Common myeloid progenitor, CD34-positive (primary cell): ENCODE data around the gene AAMDC.
"Not testable (repeated sequence)": the region's sequence is repeated elsewhere in the genome, so short reads cannot be mapped to it uniquely, and the experiment has no call there.

Source experiments
- CTCF ChIA-PET: fragments of 350-600 bp; sonication (Branson Sonifier 250); formaldehyde crosslinking; loops from one replicate; lab custom pipeline; 2021; ENCODE audit warnings: antibody characterized with exemption; lab: Charles Lee
- POLR2A ChIA-PET: fragments of 350-600 bp; sonication (Branson Sonifier 250); formaldehyde crosslinking; loops from one replicate; lab custom pipeline; 2021; ENCODE audit warnings: antibody characterized with exemption; lab: Charles Lee
- DNase-seq, 3 donors: peaks; one replicate each; pipeline versions ENCODE4 v3.0.0 to v3.0.0-alpha.2; 2013
- H3K27ac ChIP-seq, 2 experiments: 1 replicate in 1 of 2; 2 replicates in 1 of 2; pipeline ENCODE4 v1.7.0; 2013; ENCODE audit warnings: inconsistent platforms in 2 of 2, low read length in 2 of 2, mild to moderate bottlenecking in 2 of 2, low read depth in 1 of 2, moderate library complexity in 1 of 2; ENCODE audit not compliant: severe bottlenecking in 2 of 2, insufficient read depth in 1 of 2, poor library complexity in 1 of 2
- H3K27me3 ChIP-seq, 5 experiments: replicated peaks in 2 of 5; 1 replicate in 3 of 5; 2 replicates in 2 of 5; pipeline versions ENCODE4 v1.6.1 to v1.7.0; 2013; ENCODE audit warnings: low read length in 4 of 5, mild to moderate bottlenecking in 2 of 5, moderate library complexity in 2 of 5, inconsistent platforms in 1 of 5; ENCODE audit not compliant: insufficient read depth in 5 of 5, control insufficient read depth in 4 of 5
- H3K36me3 ChIP-seq, 4 experiments: 1 replicate in 2 of 4; 2 replicates in 2 of 4; pipeline versions ENCODE4 v1.6.1 to v1.7.0; 2013; ENCODE audit warnings: low read length in 3 of 4, control low read depth in 1 of 4, mild to moderate bottlenecking in 1 of 4; ENCODE audit not compliant: control insufficient read depth in 4 of 4, insufficient read depth in 4 of 4
- H3K4me1 ChIP-seq, 4 experiments: 1 replicate in 3 of 4; 2 replicates in 1 of 4; pipeline versions ENCODE4 v1.6.1 to v1.7.1; 2013; ENCODE audit warnings: low read length in 3 of 4, mild to moderate bottlenecking in 3 of 4, control low read depth in 1 of 4, inconsistent platforms in 1 of 4, moderate library complexity in 1 of 4; ENCODE audit not compliant: control insufficient read depth in 4 of 4, insufficient read depth in 4 of 4; ENCODE audit errors: control extremely low read depth in 1 of 4
- H3K4me3 ChIP-seq, 7 experiments: 1 replicate in 4 of 7; 2 replicates in 3 of 7; pipeline versions ENCODE4 v1.5.1 to v1.7.0; 2013; ENCODE audit warnings: mild to moderate bottlenecking in 7 of 7, low read length in 6 of 7, moderate library complexity in 6 of 7, inconsistent platforms in 2 of 7, low read depth in 2 of 7, control low read depth in 1 of 7; ENCODE audit not compliant: insufficient read depth in 4 of 7, control insufficient read depth in 1 of 7; ENCODE audit errors: extremely low read depth in 1 of 7
- H3K9me3 ChIP-seq, 5 experiments: 1 replicate in 4 of 5; 2 replicates in 1 of 5; pipeline versions ENCODE4 v1.6.1 to v1.7.1; 2013; ENCODE audit warnings: low read length in 4 of 5, mild to moderate bottlenecking in 2 of 5, inconsistent platforms in 1 of 5, low read depth in 1 of 5, moderate library complexity in 1 of 5; ENCODE audit not compliant: control insufficient read depth in 4 of 5, insufficient read depth in 2 of 5; ENCODE audit errors: control extremely low read depth in 1 of 5
- WGBS: methylation state at CpG from one replicate; pipeline ENCODE4 v1.1.5; 2013; ENCODE audit not compliant: insufficient coverage; 5-methylcytosine and 5-hydroxymethylcytosine counted together

Gene AAMDC

DNA sequence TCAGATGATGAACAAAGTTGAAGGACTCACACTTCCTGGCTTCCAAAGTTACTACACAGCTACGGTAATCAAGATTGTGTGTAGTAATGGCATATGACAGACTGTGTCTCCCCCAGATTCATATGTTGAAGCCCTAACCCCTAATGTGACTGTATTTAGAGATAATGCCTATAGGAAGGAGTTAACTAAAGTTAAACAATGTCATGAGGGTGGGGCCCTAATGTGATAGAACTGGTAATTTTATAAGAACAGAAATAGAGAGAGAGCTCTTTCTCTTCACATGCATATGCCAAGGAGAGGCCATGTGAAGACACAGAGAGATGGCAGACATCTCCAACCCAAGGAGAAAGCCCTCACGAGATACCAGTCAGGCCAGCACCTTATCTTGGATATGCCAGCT, 8.0 kb downstream of the AAMDC start:
- POLR2A ChIA-PET, result no interaction called here
- Histone ChIP-seq H3K27me3 (no peaks in the 10 kb centered on the region), H3K36me3 (peaks cover 0 to 6% (median 2%) of the 10 kb centered on the region in 4 experiments), H3K4me3 (no peak overlapping the region), H3K9me3 (peaks cover 0 to 12% (median 2%) of the 10 kb centered on the region in 5 experiments), H3K4me1 (peaks cover 0 to 3% (median 2%) of the 10 kb centered on the region in 4 experiments), H3K27ac (no peak overlapping the region)
- CTCF ChIA-PET, result no interaction called here
- WGBS, result no CpG with 5 or more reads among the region's 2 CpGs
- no peak for DNase-seq

DNA sequence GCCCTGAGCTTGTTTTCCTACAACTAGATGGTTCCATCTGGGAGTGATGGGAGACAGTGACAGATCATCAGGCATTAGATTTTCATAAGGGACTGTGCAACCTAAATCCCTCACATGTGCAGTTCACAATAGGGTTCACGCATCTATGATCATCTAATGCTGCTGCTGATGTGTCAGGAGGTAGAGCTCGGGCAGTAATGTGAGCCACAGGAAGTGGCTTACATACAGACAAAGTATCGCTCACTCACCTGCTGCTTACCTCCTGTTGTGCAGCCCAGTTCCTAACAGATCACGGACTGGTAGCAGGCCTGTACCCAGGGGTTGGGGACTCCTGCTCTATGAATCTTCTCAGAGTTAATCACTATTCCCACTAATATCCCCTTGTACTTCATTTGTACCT, 12.4 kb downstream of the AAMDC start:
- no peak overlapping the region for H3K27ac ChIP-seq
- ChIA-PET POLR2A (no interaction called here), CTCF (interaction anchor here (0.6 kb wide), 1 partner anchor 13 kb away, joined by 3 read pairs; no protein-coding TSS in a partner anchor)
- H3K4me3 ChIP-seq, result no peak overlapping the region
- peaks cover 2 to 6% (median 3%) of the 10 kb centered on the region in 4 experiments for H3K36me3 ChIP-seq
- WGBS, result 100% methylated on average over 4 of the region's 4 CpGs
- no peaks in the 10 kb centered on the region for H3K4me1 ChIP-seq
- H3K27me3 ChIP-seq, result no peaks in the 10 kb centered on the region
- peaks cover 0 to 12% (median 0%) of the 10 kb centered on the region in 5 experiments for H3K9me3 ChIP-seq
- no peak for DNase-seq

DNA sequence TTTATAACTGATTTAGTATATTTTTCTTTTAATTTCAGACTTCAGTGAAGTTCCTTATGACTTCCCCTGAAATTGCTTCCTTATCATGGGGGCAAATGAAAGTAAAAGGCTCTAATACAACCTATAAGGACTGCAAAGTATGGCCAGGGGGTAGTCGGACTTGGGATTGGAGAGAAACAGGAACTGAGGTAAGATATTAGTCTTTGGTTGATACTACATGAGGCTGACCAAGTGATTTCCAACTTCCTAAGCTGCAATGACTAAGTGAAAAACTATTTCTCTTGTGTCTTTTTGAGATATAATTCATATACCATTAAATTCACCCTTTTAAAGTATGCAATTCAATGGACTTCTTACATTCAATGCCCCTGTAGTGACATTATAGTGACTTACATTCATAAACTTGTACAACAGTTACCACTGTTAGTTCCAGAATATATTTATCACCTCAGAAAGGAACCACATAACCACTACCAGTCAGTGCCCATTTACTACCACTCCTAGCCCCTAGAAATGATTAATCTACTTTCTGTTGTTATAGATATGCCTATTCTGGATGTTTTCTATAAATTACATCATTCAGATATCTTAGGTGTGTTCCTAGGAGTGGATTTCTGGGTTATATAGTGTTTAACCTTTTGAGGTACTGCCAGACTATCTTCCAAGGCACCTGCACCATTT, 21.6 kb downstream of the AAMDC start:
- Histone ChIP-seq H3K27ac (no peak overlapping the region), H3K9me3 (peaks cover 3 to 27% (median 7%) of the 10 kb centered on the region in 5 experiments), H3K4me3 (peak overlapping the region in 2 of 7 experiments; percentile 14 to 28), H3K36me3 (peaks cover 12 to 44% (median 23%) of the 10 kb centered on the region in 4 experiments), H3K27me3 (no peaks in the 10 kb centered on the region), H3K4me1 (peaks cover 0 to 16% (median 5%) of the 10 kb centered on the region in 4 experiments)
- WGBS, result no CpG with 5 or more reads among the region's 1 CpG
- ChIA-PET CTCF (no interaction called here), POLR2A (no interaction called here)
- DNase-seq, result peak in 2 of 3 donors; percentile 58 to 69

DNA sequence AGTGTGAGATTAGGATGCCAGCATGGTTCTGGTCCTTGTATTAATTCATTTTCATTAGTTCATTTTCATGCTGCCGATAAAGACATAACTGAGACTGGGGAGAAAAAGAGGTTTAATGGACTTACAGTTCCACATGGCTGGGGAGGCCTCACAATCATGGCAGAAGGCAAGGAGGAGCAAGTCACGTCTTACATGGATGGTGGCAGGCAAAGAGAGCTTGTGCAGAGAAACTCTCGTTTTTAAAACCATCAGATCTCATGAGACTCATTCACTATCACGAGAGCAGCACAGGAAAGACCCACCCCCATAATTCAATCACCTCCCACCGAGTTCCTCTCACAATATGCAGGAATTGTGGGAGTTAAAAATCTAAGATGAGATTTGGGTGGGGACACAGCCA, 22.8 kb downstream of the AAMDC start:
- H3K4me1 ChIP-seq, result peaks cover 0 to 16% (median 5%) of the 10 kb centered on the region in 4 experiments
- CTCF ChIA-PET, POLR2A ChIA-PET, H3K4me3 ChIP-seq, H3K27ac ChIP-seq, DNase-seq, H3K27me3 ChIP-seq: not testable (repeated sequence)
- H3K36me3 ChIP-seq, result peaks cover 12 to 46% (median 24%) of the 10 kb centered on the region in 4 experiments
- H3K9me3 ChIP-seq, result peaks cover 3 to 27% (median 7%) of the 10 kb centered on the region in 5 experiments
- WGBS, result no CpG with 5 or more reads among the region's 5 CpGs

DNA sequence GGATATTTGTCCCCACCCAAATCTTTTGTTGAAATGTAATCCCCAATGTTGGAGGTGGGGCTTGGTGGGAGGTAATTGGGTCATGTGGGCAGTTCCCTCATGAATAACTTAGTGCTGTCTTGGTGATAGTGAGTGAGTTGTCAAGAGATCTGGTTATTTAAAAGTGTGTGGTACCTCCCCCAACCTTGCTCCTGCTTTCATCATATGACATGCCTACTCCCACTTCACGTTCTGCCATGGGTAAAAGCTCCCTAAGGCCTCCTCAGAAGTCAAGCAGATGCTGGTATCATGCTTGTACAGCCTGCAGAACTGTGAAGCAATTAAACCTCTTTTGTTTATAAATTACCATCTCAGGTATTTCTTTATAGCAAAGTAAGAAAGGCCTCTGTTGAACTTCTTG, 30.6 kb downstream of the AAMDC start:
- no peak overlapping the region for H3K27ac ChIP-seq

DNA sequence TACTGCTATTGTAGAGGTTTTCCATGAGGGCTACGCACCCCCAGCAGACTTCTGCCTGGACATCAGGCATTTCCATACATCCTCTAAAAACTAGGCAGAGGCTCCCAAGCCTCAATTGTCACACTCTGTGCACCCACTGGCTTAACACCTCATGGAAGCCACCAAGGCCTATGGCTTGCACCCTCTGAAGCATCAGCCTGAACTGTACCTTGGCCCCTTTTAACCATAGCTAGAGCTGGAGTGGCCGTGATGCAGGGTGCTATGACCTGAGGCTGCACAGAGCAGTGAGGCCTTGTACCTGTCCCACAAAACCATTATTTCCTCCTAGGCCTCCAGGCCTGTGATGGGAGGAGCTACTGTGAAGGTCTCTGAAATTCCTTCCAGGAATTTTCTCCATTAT, 33.9 kb downstream of the AAMDC start:
- no peak overlapping the region for H3K27ac ChIP-seq
- no peaks in the 10 kb centered on the region for H3K27me3 ChIP-seq
- ChIA-PET POLR2A (no interaction called here), CTCF (no interaction called here)
- H3K4me1 ChIP-seq, result no peaks in the 10 kb centered on the region
- WGBS, result 100% methylated on average over 1 of the region's 2 CpGs
- peak overlapping the region in 1 of 7 experiments; percentile 33 for H3K4me3 ChIP-seq
- peaks cover 9 to 64% (median 19%) of the 10 kb centered on the region in 4 experiments for H3K36me3 ChIP-seq
- no peak for DNase-seq
- H3K9me3 ChIP-seq, result peaks cover 5 to 36% (median 20%) of the 10 kb centered on the region in 5 experiments

More for the DNA sequence above, 30.6 kb downstream of the AAMDC start:
- no peaks in the 10 kb centered on the region for H3K4me1 ChIP-seq
- ChIA-PET CTCF (no interaction called here), POLR2A (no interaction called here)
- no peak overlapping the region for H3K4me3 ChIP-seq
- H3K36me3 ChIP-seq, result peaks cover 8 to 65% (median 17%) of the 10 kb centered on the region in 4 experiments
- 100% methylated on average over 1 of the region's 1 CpG for WGBS
- peaks cover 3 to 31% (median 20%) of the 10 kb centered on the region in 5 experiments for H3K9me3 ChIP-seq
- no peak for DNase-seq
- H3K27me3 ChIP-seq, result no peaks in the 10 kb centered on the region

DNA sequence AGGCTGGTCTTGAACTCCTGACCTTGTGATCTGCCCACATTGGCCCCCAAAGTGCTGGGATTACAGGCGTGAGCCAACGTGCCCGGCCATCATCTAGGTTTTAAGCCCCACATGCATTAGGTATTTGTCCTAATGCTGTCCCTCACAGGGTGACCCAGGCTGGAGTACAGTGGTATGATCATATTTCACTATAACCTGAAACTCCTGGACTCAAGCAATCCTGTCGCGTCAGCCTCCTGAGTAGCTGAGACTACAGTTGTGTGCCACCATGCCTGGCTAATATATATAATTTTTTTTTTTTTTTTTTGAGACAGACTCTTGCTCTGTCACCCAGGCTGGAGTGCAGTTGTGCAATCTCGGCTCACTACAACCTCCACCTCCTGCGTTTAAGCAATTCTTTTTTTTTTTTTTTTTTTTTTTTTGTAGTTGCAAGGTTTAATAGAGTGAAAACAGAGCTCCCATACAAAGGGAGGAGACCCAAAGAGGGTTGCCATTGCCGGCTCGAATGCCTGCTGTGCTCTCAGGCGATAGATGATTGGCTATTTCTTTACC, 37.0 kb downstream of the AAMDC start:
- CTCF ChIA-PET, H3K27me3 ChIP-seq, POLR2A ChIA-PET, H3K27ac ChIP-seq, H3K4me1 ChIP-seq, H3K4me3 ChIP-seq, DNase-seq: not testable (repeated sequence)
- Histone ChIP-seq H3K9me3 (peaks cover 3 to 36% (median 20%) of the 10 kb centered on the region in 5 experiments), H3K36me3 (peaks cover 9 to 44% (median 18%) of the 10 kb centered on the region in 4 experiments)
- WGBS, result 70% methylated on average over 2 of the region's 10 CpGs
